Stimulated activated CD4-positive, alpha-beta T cell treated with anti-CD3 and anti-CD28 coated beads, Interleukin-15, amount 100 ng/mL, for 1 hour (primary cell): ENCODE results near the gene NKAIN4.

ENCODE experiments used
- DNase-seq, 2 donors: peaks; one replicate each; pipeline ENCODE4 v3.0.0-alpha.2; 2020; ENCODE audit warnings: low read depth in 1 of 2, low spot score in 1 of 2

Gene NKAIN4

DNA sequence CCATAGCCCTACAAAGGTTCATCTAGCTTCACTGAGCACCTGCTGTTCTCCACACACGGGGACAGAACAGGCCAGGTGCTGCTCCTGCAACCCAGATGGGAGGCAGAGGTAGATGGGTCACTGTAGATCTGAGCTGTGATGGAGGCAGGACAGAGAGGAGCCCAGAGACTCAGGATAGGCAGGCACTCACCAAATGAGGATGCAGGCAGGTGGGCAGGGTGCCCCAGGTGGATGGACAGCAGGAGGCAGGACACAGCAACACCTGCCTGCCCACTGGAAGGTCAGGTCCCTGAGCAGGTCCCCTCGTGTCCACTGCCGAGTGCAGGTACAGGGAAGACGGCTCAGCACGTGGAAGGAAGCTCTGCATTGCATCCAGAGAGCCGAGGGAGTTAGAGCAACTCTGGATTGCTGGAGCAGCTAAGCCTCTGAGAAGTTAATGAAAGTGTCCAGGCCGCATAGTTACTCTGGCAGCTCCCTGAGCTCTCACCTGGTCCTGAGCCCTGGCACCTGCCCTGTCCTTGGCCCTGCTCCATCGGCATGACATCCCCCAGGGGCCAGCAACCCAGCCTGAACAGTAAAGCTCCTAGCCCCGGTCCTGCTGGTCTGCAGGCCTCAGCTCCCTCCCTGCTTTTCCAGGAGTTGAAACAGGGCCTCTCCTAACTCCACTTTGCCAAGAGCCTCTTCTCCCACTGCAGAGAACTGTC lies 33.4 kb downstream of the NKAIN4 start:
- no peak for DNase-seq

DNA sequence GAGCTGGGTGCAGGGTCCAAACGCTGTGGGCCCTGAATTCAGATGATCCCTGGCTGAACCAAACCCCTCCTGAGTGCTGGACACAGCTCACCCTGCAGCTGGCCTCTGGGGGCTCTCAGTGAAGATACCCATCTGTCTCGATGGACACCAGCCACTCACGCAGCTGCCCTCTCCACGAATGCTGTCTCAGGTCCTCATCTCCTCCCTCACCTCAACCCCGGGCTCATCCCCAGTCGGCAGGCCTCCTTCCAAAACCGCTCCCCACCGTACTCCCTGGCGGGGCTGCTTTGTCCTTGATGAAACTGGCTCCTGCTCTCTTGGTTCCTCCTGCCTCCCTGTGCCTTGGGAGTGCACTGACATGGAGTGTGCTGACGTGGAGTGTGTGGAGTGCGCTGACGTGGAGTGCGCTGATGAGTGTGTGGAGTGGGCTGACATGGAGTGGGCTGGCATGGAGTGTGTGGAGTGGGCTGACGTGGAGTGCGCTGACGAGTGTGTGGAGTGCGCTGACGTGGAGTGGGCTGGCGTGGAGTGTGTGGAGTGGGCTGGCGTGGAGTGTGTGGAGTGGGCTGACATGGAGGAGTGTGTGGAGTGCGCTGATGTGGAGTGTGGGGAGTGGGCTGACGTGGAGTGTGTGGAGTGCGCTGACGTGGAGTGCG lies 34.3 kb downstream of the NKAIN4 start:
- no peak for DNase-seq

DNA sequence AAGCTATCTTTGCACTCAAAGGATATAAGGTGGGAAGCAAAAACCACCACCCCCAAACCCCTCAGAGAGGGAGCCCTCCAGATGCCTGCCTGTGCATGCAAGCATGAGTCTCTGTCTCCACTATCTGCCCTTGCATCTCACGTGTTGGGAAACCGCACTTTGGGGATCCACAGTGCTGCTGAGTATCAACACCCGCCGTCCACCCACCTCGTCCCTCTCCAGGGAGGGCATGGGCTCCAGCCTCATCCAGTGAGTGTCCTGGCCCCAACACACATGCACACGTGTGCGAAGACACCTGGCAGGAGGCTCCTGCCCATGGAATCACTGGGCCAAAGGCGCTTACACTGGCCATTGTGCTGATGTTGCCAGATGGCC lies 34.8 kb downstream of the NKAIN4 start:
- DNase-seq: no peak

DNA sequence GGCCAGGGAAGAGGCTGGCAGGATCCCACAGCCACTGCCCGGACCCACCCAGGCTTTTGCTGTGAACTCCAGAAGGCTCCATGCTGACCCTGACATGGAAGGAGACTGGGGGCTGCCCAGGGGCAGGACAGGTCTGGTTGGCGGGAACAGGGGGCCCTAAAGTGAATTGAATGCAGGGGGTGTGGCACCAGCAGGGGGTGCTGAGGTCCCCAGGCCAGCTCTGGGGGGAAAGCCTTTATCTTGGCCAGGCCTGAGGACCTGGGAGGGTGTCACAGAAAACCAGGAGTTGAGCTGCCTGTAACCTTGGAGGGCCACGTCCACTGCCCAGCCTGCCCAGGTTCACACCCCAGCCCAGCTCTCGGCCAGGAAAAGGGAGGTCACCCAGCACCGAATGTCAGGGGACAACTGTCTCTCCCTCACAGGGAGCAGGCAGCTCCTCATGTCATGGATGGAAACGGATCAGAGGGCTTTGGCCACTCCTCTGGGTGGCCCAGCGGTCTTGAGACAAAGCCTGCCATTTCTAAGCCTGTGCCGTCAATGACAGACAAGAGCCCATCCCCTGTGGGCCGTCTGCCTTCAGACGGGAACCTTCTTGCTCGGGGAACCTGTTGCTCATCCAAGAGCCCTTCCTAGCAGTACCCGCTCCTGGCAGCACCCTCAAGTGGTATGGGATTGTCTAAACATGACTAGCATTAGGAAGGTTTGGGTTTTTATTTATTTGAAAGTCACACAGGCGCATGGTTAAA lies 35.4 kb downstream of the NKAIN4 start:
- no peak for DNase-seq

DNA sequence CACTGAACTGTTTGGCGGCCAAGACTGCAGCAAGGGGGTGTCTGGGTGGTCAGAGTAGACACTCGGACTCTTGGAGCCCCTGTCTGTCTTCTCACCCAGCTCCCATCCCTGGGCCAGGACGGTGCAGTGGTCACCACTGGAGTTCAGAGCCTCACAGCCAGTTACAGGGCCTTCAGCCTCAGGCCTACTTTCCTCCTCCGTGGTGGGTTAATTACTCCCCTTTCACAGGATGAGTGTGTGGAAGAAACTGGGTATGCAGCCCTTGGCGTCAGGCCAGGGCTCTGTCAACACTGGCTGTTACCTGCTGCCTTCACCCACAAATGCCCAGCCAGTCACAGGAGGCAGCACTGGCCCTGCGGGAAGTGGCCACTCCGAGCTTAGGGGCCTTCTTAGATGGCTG lies 36.6 kb downstream of the NKAIN4 start:
- no peak for DNase-seq

DNA sequence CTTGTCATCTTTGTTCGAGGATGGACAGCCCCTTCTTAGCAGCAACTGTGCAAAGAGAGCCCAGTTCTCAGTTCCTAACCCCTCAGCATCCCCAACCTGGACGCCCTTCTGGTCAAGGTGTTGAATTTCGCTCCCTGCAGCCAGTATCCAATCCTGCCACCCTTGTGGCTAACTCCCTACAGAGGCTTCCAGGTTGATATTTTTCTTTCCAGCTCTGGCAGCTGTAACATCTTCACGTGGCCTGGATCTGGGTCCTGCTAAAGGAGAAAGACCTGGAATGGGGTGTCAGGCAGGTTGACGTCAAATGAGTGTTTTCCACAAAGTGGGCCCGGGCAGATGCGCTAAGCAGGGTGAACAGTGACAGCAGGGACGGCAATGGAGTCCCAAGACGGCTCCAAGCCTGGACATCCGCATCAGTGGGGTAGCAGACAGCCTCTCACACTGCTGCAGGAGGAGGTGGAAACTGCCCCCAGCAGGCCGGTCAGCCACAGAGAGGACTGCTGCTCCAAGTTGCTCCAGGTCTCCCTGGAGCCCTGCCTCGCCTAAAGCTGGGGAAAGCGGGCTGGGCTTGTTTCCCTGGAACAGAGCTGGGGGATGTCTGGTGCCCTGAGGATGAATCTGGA lies 37.3 kb downstream of the NKAIN4 start:
- no peak for DNase-seq

DNA sequence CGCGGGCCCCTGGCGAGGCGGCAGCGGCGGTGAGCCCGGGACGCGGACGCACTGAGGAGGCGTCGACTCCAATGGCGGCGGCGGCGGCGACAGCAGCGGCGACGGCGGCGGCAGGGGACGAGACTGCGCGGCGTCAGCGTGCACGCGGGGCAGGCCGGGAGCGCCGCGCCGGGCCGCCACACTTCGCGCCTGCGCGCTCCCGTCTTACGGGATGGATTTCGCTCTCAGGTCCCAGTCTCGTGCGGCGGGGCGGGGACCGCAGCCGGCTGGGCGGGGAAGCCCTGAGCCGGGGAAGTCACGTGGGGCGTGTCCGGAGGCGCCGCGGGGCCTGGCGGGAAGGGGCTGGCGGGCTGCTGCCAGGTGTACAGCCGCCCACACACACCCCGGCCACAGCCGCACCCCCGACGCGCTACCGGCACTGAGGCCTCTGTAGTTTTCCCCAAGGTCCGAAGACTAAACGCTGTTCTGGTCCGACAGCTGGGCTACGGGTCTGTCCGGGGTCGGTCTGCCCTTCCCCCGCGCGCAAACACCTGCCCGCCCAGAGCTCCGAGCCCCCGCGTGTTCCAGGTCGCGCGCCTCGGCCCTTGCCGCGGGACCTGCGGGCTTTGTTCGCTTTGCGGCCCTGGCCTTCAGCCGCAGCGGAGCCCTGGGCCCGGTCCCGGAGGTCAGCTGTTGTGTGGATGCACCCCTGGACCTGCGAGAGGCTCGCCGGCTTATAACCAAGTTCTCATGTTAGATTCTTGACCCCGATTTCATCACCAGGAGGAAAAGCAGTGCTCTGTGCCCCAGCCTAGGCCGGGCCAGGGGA lies 38.0 kb downstream of the NKAIN4 start, which contains the start of gene YTHDF1:
TSS of gene YTHDF1 (minus strand) at position 91 of the 808 bp plus-strand sequence. CDS start 239 bp downstream, outside the sequence.
- DNase-seq: peak; percentile 93 to 95

DNA sequence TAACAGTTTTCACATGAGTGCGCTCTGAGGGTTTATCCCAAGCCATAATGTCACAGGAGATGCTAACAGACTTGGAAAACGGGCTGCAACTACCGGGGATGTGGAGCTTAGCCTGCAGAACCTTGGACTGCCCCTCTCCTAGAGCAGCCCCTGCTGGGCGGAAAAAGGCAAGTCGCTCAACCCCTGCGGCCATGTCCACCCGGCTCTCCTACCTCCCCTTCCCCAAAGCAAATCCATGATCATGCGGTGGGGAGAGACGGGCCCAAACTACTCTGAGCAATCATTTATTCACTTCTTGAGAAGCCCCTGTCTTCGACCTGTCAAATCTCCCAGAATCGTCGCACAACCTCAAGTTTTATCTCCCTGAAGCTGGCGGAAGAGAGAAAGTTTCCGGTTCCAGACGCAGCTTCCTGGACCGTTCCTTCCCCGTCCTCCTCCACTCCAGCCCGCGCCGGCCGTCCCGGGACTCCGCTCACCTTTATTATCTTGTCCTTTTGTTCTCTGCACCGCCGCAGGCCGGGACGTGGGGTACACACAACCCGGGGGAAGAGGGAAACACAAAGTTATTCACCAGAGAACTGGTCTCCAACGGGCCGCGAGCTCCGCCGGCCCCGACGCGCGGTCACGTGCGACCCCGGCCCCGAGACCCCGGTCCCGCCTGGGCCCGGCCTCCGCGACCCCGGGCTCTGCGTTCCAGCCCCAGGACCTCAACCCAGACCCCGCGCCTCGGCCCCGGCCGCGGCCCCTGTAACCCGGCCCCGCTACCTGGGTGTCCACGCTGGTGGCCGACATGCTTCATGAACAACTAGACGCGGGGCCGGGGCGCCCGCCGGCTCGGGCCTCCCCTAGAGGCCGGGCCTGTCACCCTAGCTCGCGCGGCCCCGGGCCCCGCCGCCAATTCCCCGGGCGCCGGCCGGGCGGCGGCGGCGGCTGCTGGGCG lies 38.9 kb downstream of the NKAIN4 start:
- peak in 1 of 2 donors; percentile 10 for DNase-seq

DNA sequence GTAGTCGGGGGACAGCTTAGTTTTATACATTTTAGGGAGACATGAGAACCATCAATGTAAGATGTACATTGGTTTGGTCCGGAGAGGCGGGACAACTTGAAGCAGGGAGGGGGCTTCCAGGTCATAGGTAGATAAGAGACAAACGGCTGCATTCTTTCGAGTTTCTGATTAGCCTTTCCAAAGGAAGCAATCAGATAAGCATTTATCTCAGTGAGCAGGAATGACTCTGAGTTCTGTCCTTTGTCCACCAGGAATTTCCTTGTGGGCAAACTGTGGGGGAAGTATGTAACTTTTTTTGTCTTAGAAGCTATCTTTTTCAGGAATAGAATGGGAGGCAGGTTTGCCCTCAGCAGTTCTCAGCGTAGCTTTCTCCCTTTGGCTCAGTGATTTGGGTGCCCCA lies 39.7 kb downstream of the NKAIN4 start:
- DNase-seq: no peak

DNA sequence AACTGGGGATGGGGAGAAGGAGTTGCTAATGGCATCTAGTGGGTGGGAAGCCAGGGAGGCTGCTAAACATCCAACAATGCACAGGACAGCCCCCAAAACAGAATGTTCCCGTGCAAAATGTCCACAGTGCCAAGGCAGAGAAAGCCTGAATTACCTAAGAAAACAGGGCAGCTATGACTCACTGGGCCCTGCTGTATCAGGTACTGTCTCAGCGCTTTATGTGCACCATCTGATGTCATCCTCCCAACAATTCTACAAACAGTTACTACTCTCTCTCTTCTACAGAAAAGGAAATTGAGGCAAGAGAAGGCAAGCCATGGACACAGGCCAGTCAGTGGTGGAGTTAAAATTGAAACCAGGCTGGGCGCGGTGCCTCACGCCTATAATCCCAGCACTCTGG lies 41.5 kb downstream of the NKAIN4 start:
- DNase-seq: no peak

DNA sequence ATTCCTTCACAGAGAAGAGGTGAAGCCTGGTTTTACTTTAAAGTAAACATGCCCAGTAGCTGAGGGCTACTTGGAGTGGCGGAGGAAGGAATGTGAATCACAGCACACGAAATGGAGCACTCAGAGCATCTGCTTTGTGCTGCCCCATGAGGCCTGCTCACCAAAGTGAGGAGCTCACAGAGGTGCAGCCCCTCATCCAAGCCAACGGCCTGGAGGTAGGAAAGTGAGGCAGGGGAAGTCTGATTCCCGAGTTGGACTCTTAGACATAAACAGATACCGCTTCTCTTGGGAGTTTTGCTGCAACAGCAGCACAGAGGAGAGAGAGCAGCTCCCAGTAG lies 41.9 kb downstream of the NKAIN4 start:
- no peak for DNase-seq

DNA sequence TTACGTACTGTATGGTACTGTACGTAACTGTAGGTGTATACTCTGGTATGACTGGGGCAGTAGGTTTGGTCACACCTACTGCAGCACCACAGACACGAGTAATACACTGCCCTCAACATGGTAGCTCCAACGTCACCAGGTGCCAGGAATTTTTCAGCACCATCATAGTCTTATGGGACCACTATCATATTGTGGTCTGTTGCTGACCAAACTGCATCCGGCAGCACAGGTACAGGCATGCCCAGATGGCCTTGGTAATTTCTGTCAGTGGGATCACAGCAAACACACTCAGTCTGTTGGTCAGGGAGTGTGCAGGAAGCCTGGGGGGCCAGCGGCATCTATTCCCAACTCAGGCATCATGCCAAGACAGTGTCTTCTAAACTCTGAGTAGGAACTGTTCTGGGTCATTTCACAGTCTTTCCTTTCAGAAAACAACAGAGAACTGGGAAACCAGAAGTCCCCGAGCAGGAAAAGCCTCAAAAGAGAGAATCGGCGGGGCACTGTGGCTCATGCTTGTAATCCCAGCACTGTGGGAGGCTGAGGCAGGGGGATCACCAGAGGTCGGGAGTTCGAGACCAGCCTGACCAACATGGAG lies 44.2 kb downstream of the NKAIN4 start:
- no peak for DNase-seq

DNA sequence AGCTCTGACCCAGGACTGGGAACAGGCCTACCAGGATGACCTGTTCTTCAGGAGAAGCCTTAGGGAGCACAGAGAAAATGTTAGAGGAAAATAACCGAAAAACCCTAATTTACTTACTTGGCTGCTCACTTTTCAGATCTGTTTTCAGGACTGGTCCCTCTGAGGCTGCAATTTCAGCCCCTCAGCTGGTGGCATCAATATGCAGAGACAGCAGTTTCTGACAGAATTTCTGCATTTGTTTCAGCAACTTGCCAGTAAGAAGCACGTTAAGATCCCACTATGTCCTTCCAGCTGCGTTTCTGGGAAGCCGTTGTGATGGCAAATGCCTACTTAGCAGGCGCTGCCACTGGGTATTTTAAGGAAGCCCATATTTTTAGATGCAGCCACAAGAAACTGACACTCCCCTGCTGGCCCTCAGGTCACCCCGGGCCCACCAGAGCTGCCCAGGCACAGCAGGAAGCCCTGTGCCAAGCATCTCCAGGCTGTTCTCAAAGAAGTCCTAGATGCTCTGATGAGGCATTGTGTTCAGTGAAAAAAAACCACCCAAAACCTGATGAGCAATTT lies 45.8 kb downstream of the NKAIN4 start:
- no peak for DNase-seq

DNA sequence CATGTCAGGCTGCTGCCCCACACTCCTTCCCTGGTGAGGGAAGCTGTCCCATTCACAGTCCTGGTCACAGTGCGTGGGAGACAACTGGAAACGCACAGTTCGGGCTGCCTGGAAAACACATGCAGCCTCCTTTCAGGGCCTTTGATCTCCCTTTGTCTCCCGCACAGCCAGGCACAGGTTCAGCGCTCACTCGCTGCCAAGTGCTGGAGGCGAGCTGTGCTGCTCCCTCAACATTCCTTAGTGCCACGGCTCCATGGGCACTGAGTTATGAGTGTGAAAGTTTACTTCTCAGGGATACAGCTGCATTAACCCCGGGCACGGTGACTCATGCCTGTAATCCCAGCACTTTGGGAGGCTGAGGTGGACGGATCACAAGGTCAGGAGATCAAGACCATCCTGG lies 47.4 kb downstream of the NKAIN4 start:
- no peak for DNase-seq

DNA sequence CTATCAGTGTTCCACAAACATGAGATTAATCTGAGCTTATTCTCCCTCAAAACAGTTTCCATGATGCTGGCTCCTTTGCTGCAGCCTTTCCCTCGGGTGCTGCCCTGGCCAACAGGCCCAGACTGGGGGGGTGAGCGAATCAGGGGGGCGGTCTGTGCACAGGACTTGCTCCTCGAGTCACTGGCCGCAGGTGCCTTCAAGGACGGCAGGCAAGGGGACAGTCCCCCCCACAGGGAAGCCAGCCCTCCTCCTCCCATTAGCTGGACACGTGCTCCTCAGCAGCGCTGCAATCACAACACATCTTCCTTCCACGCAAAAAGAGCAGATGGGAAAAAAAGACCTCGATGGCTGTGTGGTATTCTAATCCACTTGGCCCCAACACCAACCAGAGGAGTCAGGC lies 48.4 kb downstream of the NKAIN4 start:
- no peak for DNase-seq

DNA sequence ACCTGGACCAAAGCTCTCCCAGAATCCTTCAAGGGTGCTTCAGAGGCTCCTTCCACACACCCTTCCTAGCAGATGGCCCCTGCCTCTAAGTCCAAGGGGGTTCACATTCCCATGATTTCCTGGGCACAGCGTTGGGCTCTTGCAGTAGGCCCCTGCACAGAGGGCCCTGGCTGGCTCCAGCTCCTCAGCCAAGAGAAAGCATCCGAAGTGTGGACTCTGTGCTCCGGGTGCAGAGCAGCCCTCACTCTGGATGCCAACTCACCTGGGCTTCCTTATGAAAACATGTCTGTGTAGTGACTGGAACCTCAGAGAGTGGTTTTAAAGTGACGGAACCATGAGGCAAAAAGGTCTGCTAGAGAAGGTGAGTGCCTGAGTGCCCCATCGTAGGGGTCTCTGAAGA lies 49.9 kb downstream of the NKAIN4 start:
- DNase-seq: no peak

DNA sequence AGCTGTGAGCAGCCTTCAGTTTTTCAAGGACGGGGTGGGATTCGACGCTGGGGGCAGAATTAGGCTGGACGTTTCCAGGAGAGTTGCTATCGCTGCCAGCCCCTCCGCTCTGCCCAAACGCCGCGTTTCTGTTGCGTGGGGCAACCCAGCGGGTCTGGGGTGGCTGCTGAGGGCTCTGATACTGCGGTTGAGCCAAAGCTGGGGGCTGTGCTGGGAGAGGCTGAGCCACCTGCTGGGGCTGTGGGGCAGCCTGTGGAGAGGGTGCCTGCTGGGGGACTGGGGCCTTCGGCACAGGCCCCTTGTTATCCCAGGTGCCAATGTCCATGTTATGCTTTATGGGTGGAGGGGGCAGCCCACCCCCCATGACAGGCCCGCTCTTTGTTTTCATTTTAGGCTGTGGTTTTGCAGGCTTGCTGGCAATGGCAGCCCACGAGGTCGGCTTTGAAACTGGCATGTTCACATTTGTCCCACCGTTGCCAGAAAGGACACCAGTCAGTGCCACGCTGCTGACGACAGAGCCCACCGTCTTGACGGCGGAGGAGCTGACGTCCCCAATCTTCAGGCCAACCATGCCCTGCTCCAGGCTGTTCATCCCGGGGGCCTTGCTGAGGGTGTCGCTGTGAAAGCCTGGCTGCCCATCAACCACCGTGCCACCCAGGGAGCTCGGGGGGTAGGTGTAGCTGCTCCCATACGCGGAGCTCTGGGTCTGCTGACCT lies 51.3 kb downstream of the NKAIN4 start:
- no peak for DNase-seq

DNA sequence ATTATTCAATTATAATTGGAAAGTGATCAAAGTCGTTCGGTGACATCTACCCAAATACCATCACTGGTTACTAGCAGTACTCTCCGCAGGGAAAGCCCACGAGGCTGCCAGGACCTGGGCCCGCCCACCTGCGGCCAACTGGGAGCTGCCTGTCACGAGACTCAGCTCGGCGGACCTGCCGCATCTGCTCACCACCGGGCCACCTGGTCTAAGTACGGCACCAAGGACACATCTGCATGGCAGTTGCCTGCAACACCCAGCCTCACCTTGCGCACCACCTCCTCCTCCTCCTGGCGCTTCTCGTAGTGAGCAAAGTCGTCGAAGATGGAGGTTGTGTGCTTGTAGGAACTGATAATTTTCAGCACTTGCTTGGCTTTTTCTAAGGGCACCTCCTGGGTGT lies 52.2 kb downstream of the NKAIN4 start:
- DNase-seq: no peak

DNA sequence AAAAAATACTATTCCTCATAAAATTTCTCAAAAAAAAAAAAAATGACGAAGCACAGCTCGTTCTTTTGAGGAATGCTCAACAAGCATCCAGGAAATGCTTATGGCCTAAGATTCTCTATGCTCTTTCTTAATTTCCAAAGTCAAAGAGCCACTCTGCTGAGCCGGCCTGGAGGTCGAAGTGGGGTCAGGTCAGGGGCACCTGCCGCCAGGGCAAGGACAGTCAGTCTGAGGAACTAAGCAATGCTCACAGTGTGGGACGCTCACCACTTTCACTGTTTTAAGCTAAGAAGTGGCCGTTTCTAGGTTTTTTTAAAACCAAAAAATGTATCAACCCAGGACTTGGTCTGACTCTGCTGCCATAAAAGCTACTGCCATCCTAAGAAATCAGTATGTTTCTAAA lies 55.7 kb downstream of the NKAIN4 start:
- no peak for DNase-seq
